AG04450 (cell line): ENCODE data around the gene R3HCC1L. TPM values are rescaled to one million over a fixed set of nuclear protein-coding genes. Genes with fewer than 3 reads are reported as not detected.
A peak's percentile ranks its signal among the peaks of the same experiment; 100 is the strongest.

Source experiments
- CTCF ChIA-PET: fragments of 300-600, 350-600 bp; formaldehyde crosslinking; extraction: SDS; loops from one replicate; lab custom pipeline; 2022; ENCODE audit warnings: antibody characterized with exemption, inconsistent platforms; lab: Charles Lee
- POLR2A ChIA-PET: fragments of 350-600 bp; formaldehyde crosslinking; extraction: SDS; loops from one replicate; lab custom pipeline; 2021; ENCODE audit warnings: antibody characterized with exemption, inconsistent platforms; lab: Yijun Ruan, JAX
- DNase-seq: peaks from one replicate; pipeline ENCODE4 v3.0.0-alpha.2; 2011; ENCODE audit warnings: low read depth, low spot score
- H3K27ac ChIP-seq: one replicate; pipeline ENCODE4 v1.5.1; 2012; ENCODE audit warnings: low read depth, low read length, control low read depth
- H3K27me3 ChIP-seq: one replicate; pipeline ENCODE4 v1.6.0; 2012; ENCODE audit warnings: low read length; ENCODE audit not compliant: control insufficient read depth, insufficient read depth
- H3K4me3 ChIP-seq: 2 replicates; pipeline ENCODE4 v1.5.1; 2011; ENCODE audit warnings: mild to moderate bottlenecking, low read depth, low read length, control low read depth
- H3K9me3 ChIP-seq: 2 replicates; pipeline ENCODE4 v1.5.1; 2012; ENCODE audit warnings: low read length; ENCODE audit not compliant: control insufficient read depth, insufficient read depth
- polyA minus RNA-seq: library from RNA; depleted of rRNA, polyadenylated mRNA; stranded (reverse); fragments of >200 nt; gene quantifications from 2 replicates; pipeline ENCODE4 v1.2.3, GENCODE V29; 2011; rRNA and poly(A)+ RNA removed
- polyA plus RNA-seq: library from polyadenylated mRNA; depleted of rRNA; stranded (reverse); fragments of >200 nt; gene quantifications from 2 replicates; pipeline ENCODE4 v1.2.3, GENCODE V29; 2011; rRNA removed
- TF ChIP-seq, protein P1 (sequence below): IDR thresholded peaks from 2 replicates; pipeline ENCODE4 v1.5.1; 2011; ENCODE audit warnings: low read depth, low read length, control low read depth, inconsistent platforms

The R3HCC1L gene
- polyA plus RNA-seq (13.0 and 14.4 TPM in 2 replicates), polyA minus RNA-seq (10.6 and 19.2 TPM in 2 replicates)

DNA sequence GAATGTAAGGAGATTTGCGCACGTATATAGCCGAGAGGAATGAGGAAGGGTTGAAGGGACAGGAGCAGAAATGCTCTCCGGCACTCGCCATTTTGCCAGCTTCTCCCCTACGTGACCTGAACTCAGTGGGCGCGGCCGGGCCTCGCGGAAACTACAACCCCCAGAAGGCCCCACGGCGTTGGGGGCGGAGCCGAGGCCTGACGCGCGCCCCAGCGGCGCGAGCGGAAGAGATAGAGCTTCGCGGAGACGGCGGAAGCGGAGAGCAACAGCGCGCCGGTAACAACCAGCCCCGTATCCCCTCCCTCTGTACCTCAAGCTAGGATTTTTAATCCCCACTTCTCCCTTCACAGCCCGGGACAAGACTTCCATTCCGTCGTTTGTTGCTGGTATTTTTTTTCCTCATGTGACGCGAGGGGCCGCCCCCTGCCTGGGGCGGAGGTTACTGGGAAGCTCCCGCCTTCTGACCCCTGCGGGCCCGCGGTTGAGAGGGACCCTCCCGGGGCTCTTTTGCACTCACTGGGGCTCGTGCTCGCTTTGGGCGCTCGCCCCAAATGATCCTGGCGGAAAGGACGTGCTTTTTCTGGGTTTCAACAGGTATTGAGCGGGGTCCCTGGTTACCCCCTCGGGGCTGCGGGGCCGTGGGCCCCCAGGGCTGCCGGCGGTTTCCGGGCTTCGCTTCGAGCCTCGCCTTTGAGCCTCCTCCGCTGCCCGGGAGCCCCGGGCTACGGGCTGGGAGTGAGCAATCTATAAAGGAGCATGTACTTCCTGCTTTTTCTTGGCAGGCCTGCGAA lies at the start of gene R3HCC1L:
Gene R3HCC1L, plus strand, starts transcription at position 227 of the 791 bp plus-strand sequence. CDS start 73,458 bp downstream, outside the sequence.
- TF ChIP-seq, protein P1, sequence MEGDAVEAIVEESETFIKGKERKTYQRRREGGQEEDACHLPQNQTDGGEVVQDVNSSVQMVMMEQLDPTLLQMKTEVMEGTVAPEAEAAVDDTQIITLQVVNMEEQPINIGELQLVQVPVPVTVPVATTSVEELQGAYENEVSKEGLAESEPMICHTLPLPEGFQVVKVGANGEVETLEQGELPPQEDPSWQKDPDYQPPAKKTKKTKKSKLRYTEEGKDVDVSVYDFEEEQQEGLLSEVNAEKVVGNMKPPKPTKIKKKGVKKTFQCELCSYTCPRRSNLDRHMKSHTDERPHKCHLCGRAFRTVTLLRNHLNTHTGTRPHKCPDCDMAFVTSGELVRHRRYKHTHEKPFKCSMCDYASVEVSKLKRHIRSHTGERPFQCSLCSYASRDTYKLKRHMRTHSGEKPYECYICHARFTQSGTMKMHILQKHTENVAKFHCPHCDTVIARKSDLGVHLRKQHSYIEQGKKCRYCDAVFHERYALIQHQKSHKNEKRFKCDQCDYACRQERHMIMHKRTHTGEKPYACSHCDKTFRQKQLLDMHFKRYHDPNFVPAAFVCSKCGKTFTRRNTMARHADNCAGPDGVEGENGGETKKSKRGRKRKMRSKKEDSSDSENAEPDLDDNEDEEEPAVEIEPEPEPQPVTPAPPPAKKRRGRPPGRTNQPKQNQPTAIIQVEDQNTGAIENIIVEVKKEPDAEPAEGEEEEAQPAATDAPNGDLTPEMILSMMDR = no peak
- DNase-seq = peak; percentile 34
- H3K27me3 ChIP-seq = no peaks in the 10 kb centered on the region
- ChIA-PET POLR2A (interaction anchor here (0.6 to 1.1 kb wide), 5 partner anchors 9 to 489 kb away, joined by 3 to 4 read pairs (median 3); no protein-coding TSS in a partner anchor), CTCF (interaction anchor here (0.6 to 1.8 kb wide), 3 partner anchors 36 to 332 kb away, joined by 3 to 11 read pairs (median 3); no protein-coding TSS in a partner anchor)
- peaks cover 6% of the 10 kb centered on the region; the same call in 1 of the 2 replicates for H3K9me3 ChIP-seq
- H3K27ac ChIP-seq = peak within 1 kb of the TSS; percentile 80
- peak within 1 kb of the TSS; percentile 84 for H3K4me3 ChIP-seq

DNA sequence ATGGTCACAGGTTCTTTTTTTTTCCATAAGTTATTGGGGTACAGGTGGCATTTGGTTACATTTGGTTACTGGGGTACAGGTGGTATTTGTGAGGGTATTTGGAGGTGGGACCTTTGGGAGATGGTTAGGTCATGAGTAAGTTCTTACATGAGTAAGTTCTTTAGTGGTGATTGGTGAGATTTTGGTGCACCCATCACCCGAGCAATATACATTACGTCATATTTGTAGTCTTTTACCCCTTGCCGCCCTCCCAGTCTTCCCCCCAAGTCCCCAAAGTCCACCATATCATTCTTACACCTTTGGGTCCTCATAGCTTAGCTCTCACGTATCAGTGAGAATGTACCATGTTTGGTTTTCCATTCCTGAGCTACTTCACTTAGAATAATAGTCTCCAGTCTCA lies 49.2 kb upstream of the R3HCC1L start:
- Histone ChIP-seq H3K4me3 (no peak overlapping the region), H3K9me3 (no peaks in the 10 kb centered on the region), H3K27ac (no peak overlapping the region), H3K27me3 (no peaks in the 10 kb centered on the region)
- TF ChIP-seq, protein P1 = no peak
- POLR2A ChIA-PET = no interaction called here
- CTCF ChIA-PET = no interaction called here
- no peak for DNase-seq

DNA sequence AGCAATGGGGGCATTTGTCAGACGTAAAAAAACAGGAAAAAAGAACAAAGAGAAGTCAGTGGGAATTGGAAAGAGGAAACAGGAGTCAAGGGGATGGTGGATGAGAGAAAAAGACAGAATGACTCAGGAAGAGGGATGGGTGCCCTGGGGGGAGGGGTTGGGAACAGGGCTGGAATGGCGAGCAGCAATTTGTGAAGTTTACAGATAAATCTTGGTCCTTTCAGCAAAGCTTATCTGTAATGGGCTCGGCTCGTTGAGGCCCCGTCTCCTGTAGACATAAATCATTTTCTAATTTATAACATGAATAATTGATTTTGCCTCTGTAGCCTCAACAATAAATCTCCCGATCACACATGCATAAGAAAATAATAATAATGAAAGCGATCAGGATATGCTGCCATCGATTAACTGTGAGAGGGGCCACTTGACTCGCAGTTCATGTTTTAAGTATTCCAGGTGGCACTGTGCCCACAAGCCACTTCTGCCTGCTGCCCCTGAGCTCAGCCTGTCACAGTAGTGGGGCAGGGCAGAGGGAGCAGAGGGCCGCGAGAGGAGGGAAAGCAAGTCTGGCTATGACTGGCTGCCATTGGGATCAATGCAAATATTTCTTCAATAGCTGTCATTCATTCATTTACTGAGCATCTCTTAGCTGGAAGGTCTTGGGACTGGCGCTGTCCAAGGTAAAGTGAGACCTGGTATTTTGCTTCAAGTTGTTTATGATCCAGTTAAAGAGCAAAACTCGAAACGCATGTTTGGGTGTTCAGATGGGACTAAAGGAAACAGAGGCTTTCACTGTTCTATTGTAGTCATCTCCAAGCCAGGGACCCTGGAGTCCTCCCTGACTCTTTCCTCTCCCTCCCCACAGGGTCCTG lies 47.4 kb upstream of the R3HCC1L start:
- Histone ChIP-seq H3K9me3 (no peaks in the 10 kb centered on the region), H3K27me3 (no peaks in the 10 kb centered on the region), H3K27ac (no peak overlapping the region), H3K4me3 (no peak overlapping the region)
- ChIA-PET CTCF (no interaction called here), POLR2A (no interaction called here)
- TF ChIP-seq, protein P1 = no peak
- no peak for DNase-seq

- H3K9me3 ChIP-seq = no peaks in the 10 kb centered on the region
- H3K27me3 ChIP-seq = no peaks in the 10 kb centered on the region
- no peak overlapping the region for H3K27ac ChIP-seq
- ChIA-PET CTCF (no interaction called here), POLR2A (no interaction called here)
- TF ChIP-seq, protein P1 = no peak
- no peak overlapping the region for H3K4me3 ChIP-seq
- DNase-seq = no peak
These were observed 46.1 kb upstream of the R3HCC1L start for GRCh38 chr10:98088186-98088971.
